ENCODE results near the gene FADS1.

Gene FADS1

DNA sequence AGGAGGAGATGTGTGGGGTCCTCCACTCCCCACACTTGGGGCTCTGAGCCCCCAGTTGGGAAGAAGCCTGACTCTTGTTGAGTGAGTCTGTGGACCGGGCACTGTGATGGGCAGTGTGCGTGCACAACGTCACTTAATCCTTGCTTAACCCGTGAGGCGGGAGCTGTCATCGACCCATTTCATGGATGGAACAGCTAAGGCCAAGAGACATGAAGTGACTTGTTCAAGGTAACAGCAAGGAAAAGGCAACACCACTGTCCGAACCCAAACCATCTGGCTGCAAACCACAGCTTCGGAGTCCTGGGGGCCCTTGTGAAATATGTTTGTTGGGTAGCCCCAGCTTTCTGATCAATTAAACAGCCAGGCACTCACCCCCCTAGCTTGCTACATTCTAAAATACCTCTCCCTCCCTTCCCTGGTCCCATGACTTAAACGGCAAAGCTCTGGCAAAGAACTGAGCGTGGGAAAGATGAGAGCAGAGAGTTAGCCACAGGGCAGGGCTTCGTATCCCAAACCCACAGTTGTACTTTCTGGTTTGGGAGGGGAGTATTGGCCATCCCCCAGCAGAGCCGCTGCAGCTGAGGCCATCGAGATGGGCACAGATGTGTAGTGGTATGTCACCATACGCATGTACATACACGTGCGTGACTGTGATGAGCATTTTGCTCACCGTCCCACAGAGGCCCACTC lies 37.5 kb upstream of the FADS1 start:
- H3K36me3 ChIP-seq (ENCODE audit: control insufficient read depth, insufficient read depth, low read length), result no peaks in the 10 kb centered on the region
- no peaks in the 10 kb centered on the region for H3K9me3 ChIP-seq (ENCODE audit: control insufficient read depth, low read length)
- H3K27me3 ChIP-seq (ENCODE audit: control insufficient read depth, insufficient read depth, low read length), result no peaks in the 10 kb centered on the region
- H3K4me3 ChIP-seq (ENCODE audit: low read length), result no peak overlapping the region
- H3K4me1 ChIP-seq (ENCODE audit: control insufficient read depth, insufficient read depth, low read length), result no peaks in the 10 kb centered on the region
- H3K9ac ChIP-seq (ENCODE audit: low read length), result no peak overlapping the region

DNA sequence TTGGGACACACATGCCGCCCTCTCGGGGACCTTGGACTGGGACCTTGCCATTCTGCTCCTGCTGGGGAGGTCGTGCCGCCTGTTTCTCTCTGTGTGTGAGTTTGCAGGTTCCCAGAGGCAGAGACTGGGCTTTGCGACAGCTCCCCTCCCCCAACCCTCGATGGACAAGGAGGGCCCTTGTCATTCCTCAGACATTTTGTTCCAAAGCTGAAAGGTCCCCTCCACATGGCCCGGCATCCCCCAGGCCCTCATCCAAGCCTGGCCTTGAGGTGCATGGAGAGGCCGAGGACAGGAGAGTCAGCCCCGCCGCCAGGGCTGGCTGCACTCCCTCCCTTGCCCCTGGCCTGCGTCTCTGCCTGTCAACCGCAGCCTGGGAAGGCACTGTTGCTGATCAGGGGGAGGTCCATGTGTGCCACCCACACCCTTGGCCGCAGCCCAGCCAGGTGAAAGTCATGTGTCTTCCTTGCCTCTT lies 36.9 kb upstream of the FADS1 start:
- no peaks in the 10 kb centered on the region for H3K9me3 ChIP-seq (ENCODE audit: control insufficient read depth, low read length)
- H3K9ac ChIP-seq (ENCODE audit: low read length), result no peak overlapping the region
- H3K36me3 ChIP-seq (ENCODE audit: control insufficient read depth, insufficient read depth, low read length), result no peaks in the 10 kb centered on the region
- H3K4me3 ChIP-seq (ENCODE audit: low read length), result no peak overlapping the region
- H3K4me1 ChIP-seq (ENCODE audit: control insufficient read depth, insufficient read depth, low read length), result no peaks in the 10 kb centered on the region
- H3K27me3 ChIP-seq (ENCODE audit: control insufficient read depth, insufficient read depth, low read length), result no peaks in the 10 kb centered on the region

DNA sequence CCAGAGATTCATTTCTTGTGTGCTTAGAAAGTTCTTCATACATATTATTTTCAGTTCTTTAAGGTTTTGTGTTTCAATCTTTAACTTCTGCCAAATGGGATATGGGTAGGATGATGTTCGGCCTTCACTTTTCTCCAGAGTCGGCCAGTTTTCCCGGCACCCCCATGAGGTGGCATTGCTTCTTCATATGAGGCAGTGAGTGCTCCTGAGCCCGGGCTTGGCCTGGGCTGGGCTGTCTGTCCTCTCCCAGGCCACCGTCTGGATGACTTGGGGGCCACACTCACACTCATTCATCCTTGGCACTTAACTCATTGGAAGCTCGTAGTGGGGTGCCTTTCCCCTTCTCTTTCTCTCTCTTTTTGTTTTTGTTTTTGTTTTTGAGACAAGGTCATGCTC lies 35.1 kb upstream of the FADS1 start:
- Histone ChIP-seq H3K27me3 (ENCODE audit: control insufficient read depth, insufficient read depth, low read length) (no peaks in the 10 kb centered on the region), H3K9me3 (ENCODE audit: control insufficient read depth, low read length) (no peaks in the 10 kb centered on the region), H3K36me3 (ENCODE audit: control insufficient read depth, insufficient read depth, low read length) (no peaks in the 10 kb centered on the region), H3K9ac (ENCODE audit: low read length) (no peak overlapping the region), H3K4me1 (ENCODE audit: control insufficient read depth, insufficient read depth, low read length) (no peaks in the 10 kb centered on the region), H3K4me3 (ENCODE audit: low read length) (no peak overlapping the region)

GRCh38 chr11:61851113-61851899 lies 34.5 kb upstream of the FADS1 start:
- Histone ChIP-seq H3K27me3 (ENCODE audit: control insufficient read depth, insufficient read depth, low read length) (no peaks in the 10 kb centered on the region), H3K36me3 (ENCODE audit: control insufficient read depth, insufficient read depth, low read length) (no peaks in the 10 kb centered on the region), H3K4me1 (ENCODE audit: control insufficient read depth, insufficient read depth, low read length) (no peaks in the 10 kb centered on the region), H3K9ac (ENCODE audit: low read length) (no peak overlapping the region), H3K9me3 (ENCODE audit: control insufficient read depth, low read length) (no peaks in the 10 kb centered on the region), H3K4me3 (ENCODE audit: low read length) (no peak overlapping the region)

GRCh38 chr11:61850687-61851086 lies 33.9 kb upstream of the FADS1 start:
- H3K9me3 ChIP-seq (ENCODE audit: control insufficient read depth, low read length), result no peaks in the 10 kb centered on the region
- no peaks in the 10 kb centered on the region for H3K36me3 ChIP-seq (ENCODE audit: control insufficient read depth, insufficient read depth, low read length)
- H3K4me1 ChIP-seq (ENCODE audit: control insufficient read depth, insufficient read depth, low read length), result no peaks in the 10 kb centered on the region
- no peak overlapping the region for H3K4me3 ChIP-seq (ENCODE audit: low read length)
- H3K9ac ChIP-seq (ENCODE audit: low read length), result no peak overlapping the region
- H3K27me3 ChIP-seq (ENCODE audit: control insufficient read depth, insufficient read depth, low read length), result no peaks in the 10 kb centered on the region

DNA sequence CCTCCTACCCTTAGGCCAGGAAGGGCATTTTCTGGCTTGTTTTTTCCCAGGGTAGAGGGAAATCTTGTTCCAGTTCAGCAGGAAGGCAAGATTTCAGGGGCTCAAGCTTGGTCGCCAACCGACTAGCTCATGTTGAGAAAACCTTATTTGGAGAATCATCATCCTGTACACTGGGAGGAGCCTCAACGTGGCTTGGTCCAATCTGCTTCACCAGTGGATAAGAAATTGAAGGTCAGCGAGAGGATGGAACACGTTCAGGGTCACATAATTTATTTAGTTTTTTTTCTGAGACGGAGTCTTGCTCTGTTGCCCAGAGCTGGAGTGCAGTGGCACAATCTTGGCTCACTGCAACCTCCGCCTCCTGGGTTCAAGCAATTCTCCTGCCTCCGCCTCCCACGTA lies 31.8 kb upstream of the FADS1 start:
- Histone ChIP-seq H3K9me3 (ENCODE audit: control insufficient read depth, low read length) (no peaks in the 10 kb centered on the region), H3K4me3 (ENCODE audit: low read length) (no peak overlapping the region), H3K36me3 (ENCODE audit: control insufficient read depth, insufficient read depth, low read length) (no peaks in the 10 kb centered on the region), H3K27me3 (ENCODE audit: control insufficient read depth, insufficient read depth, low read length) (no peaks in the 10 kb centered on the region), H3K9ac (ENCODE audit: low read length) (no peak overlapping the region), H3K4me1 (ENCODE audit: control insufficient read depth, insufficient read depth, low read length) (no peaks in the 10 kb centered on the region)

DNA sequence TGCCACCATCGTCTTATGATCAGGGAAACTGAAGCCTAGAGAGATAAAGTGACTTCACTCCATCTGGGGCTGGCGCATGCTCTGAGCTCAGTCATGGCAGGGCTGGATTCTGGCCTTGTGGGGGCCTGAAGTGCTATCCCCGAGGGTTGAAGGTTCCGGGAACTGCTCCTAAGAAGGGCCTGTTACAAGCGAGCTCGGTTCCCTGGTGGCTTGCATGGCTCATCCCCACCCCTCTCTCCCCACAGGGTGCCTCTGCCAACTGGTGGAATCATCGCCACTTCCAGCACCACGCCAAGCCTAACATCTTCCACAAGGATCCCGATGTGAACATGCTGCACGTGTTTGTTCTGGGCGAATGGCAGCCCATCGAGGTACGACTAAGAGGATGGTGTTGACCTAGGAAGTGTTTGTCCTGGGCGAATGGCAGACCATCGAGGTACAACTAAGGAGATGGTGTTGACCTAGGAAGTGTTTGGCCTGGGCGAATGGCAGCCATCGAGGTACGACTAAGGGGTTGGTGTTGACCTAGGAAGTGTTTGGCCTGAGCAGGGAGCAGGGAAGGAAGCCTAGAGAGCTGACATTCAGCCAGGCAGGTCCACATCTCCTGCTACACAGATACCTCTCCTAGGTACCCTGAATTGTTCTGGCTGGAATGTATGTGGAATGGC lies 31.2 kb upstream of the FADS1 start:
- H3K36me3 ChIP-seq (ENCODE audit: control insufficient read depth, insufficient read depth, low read length), result no peaks in the 10 kb centered on the region
- no peaks in the 10 kb centered on the region for H3K4me1 ChIP-seq (ENCODE audit: control insufficient read depth, insufficient read depth, low read length)
- H3K4me3 ChIP-seq (ENCODE audit: low read length), result no peak overlapping the region
- H3K9ac ChIP-seq (ENCODE audit: low read length), result no peak overlapping the region
- H3K9me3 ChIP-seq (ENCODE audit: control insufficient read depth, low read length), result no peaks in the 10 kb centered on the region
- H3K27me3 ChIP-seq (ENCODE audit: control insufficient read depth, insufficient read depth, low read length), result no peaks in the 10 kb centered on the region

- no peak overlapping the region for H3K9ac ChIP-seq (ENCODE audit: low read length)
- no peaks in the 10 kb centered on the region for H3K27me3 ChIP-seq (ENCODE audit: control insufficient read depth, insufficient read depth, low read length)
- H3K4me3 ChIP-seq (ENCODE audit: low read length), result no peak overlapping the region
- H3K9me3 ChIP-seq (ENCODE audit: control insufficient read depth, low read length), result no peaks in the 10 kb centered on the region
- H3K36me3 ChIP-seq (ENCODE audit: control insufficient read depth, insufficient read depth, low read length), result no peaks in the 10 kb centered on the region
- H3K4me1 ChIP-seq (ENCODE audit: control insufficient read depth, insufficient read depth, low read length), result no peaks in the 10 kb centered on the region
Measured at GRCh38 chr11:61846362-61847020, 29.7 kb upstream of the FADS1 start.

DNA sequence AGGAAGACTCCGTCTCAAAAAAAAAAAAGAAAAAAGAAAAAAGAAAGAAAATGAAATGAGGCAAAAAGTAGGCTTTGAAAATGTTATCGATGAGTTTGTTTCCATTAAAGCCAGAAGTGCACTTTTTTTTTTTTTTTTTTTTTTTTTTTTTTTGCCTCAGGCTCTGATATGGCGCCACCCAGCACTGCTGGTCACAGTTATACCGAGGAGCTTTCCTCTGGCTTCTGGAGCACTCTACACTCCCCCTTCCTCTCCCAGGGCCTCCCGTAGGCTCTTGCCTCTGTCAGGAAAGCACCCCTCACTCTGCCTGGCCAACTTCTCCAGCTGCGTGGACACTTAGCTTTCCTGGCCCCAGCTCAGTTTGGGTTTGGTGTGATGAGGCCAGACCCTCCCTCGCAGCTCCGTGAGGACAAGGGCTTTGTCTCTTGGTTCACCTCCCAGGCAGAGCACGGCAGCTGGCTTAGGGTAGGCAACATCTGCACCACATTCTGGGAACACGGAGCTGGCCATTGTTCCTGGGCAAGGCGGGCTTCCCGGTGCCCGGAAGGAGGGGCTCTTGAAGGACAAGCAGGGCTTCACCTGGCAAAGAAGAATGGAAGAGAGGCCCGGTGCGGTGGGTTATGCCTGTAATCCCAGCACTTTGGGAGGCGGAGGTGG lies 28.2 kb upstream of the FADS1 start:
- no peak overlapping the region for H3K4me3 ChIP-seq (ENCODE audit: low read length)
- H3K27me3 ChIP-seq (ENCODE audit: control insufficient read depth, insufficient read depth, low read length), result no peaks in the 10 kb centered on the region
- H3K4me1 ChIP-seq (ENCODE audit: control insufficient read depth, insufficient read depth, low read length), result no peaks in the 10 kb centered on the region
- no peaks in the 10 kb centered on the region for H3K9me3 ChIP-seq (ENCODE audit: control insufficient read depth, low read length)
- H3K36me3 ChIP-seq (ENCODE audit: control insufficient read depth, insufficient read depth, low read length), result no peaks in the 10 kb centered on the region
- no peak overlapping the region for H3K9ac ChIP-seq (ENCODE audit: low read length)

DNA sequence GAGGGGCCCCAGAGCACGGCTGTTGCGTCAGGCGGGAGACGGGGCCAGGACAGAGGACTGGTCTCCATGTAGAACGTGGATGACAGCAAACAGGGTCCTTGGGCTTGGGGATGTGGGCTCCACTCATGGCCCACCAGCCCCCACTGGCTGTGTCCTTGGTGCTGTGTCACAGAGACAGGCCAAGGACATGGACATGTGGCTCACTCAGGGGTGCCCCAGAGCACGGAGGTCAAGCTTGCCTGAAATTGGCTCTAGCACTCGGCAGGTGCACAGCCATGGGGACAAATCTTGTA lies 25.7 kb upstream of the FADS1 start:
- H3K4me1 ChIP-seq (ENCODE audit: control insufficient read depth, insufficient read depth, low read length), result no peaks in the 10 kb centered on the region
- H3K36me3 ChIP-seq (ENCODE audit: control insufficient read depth, insufficient read depth, low read length), result no peaks in the 10 kb centered on the region
- H3K4me3 ChIP-seq (ENCODE audit: low read length), result no peak overlapping the region
- no peaks in the 10 kb centered on the region for H3K27me3 ChIP-seq (ENCODE audit: control insufficient read depth, insufficient read depth, low read length)
- H3K9me3 ChIP-seq (ENCODE audit: control insufficient read depth, low read length), result no peaks in the 10 kb centered on the region
- no peak overlapping the region for H3K9ac ChIP-seq (ENCODE audit: low read length)

GRCh38 chr11:61841636-61842527 lies 25.1 kb upstream of the FADS1 start:
- H3K9ac ChIP-seq (ENCODE audit: low read length), result no peak overlapping the region

More at GRCh38 chr11:61841636-61842527, 25.1 kb upstream of the FADS1 start:
- H3K4me3 ChIP-seq (ENCODE audit: low read length), result no peak overlapping the region
- no peaks in the 10 kb centered on the region for H3K9me3 ChIP-seq (ENCODE audit: control insufficient read depth, low read length)
- no peaks in the 10 kb centered on the region for H3K36me3 ChIP-seq (ENCODE audit: control insufficient read depth, insufficient read depth, low read length)
- no peaks in the 10 kb centered on the region for H3K27me3 ChIP-seq (ENCODE audit: control insufficient read depth, insufficient read depth, low read length)
- no peaks in the 10 kb centered on the region for H3K4me1 ChIP-seq (ENCODE audit: control insufficient read depth, insufficient read depth, low read length)

Data from mucosa of stomach (tissue), 1 donor.